GM12878 (cell line): ENCODE measurements around the gene NFS1. TPM values are rescaled to one million over a fixed set of nuclear protein-coding genes. Genes with fewer than 3 reads are reported as not detected.

Source experiments
- ATAC-seq: fragments of 200-7000 bp; cut with Tn5 transposase; 3 replicates; pipeline ENCODE4 v1.9.1; 2020; ENCODE audit warnings: mild to moderate bottlenecking, moderate library complexity
- BruUV-seq: library from RNA; stranded (reverse); fragments of 400-500 nt; replicated peaks from 2 replicates; lab custom pipeline; 2021; lab: Mats Ljungman, UMichigan
- CTCF ChIA-PET: fragments of 300-600 bp; sonication (Branson Sonifier 250); formaldehyde crosslinking; extraction: SDS; loops from one replicate; lab custom pipeline; 2021; ENCODE audit warnings: inconsistent platforms; lab: Yijun Ruan, JAX
- POLR2A ChIA-PET: fragments of 350-600 bp; formaldehyde crosslinking; extraction: SDS; loops from one replicate; lab custom pipeline; 2021; ENCODE audit warnings: inconsistent platforms; lab: Charles Lee
- RAD21 ChIA-PET: fragments of 300-600 bp; sonication (Branson Sonifier 250); formaldehyde crosslinking; loops from one replicate; lab custom pipeline; 2023; ENCODE audit warnings: antibody characterized with exemption; ENCODE audit not compliant: unreplicated experiment; lab: Charles Lee
- SMC1A ChIA-PET: fragments of 300-600 bp; sonication (Branson Sonifier 250); formaldehyde crosslinking; loops from one replicate; lab custom pipeline; 2023; ENCODE audit not compliant: unreplicated experiment, uncharacterized antibody; lab: Charles Lee
- DNase-seq: peaks from one replicate; pipeline ENCODE4 v3.0.0-alpha.2; 2011; ENCODE audit warnings: low read depth, low spot score
- FAIRE-seq: peaks from 3 replicates; lab custom pipeline; 2011; peaks lifted over from hg19 to GRCh38; lab: Jason Lieb, UNC
- H2AFZ ChIP-seq: 2 replicates; pipeline ENCODE4 v1.6.0; 2011; ENCODE audit warnings: low read depth, low read length, control low read depth; ENCODE audit not compliant: control insufficient read depth
- H3K27ac ChIP-seq: 2 replicates; pipeline ENCODE4 v1.5.1; 2011; ENCODE audit warnings: control low read depth; ENCODE audit not compliant: control insufficient read depth, insufficient read depth
- H3K27me3 ChIP-seq, 2 experiments: replicated peaks in 1 of 2; 2 replicates each; pipeline versions ENCODE4 v1.6.0 to v1.6.1; 2011; ENCODE audit warnings: low read length in 1 of 2; ENCODE audit not compliant: control insufficient read depth in 2 of 2, insufficient read depth in 2 of 2
- H3K36me3 ChIP-seq, 2 experiments: 2 replicates each; pipeline ENCODE4 v1.5.1; 2011; ENCODE audit warnings: low read length in 1 of 2; ENCODE audit not compliant: control insufficient read depth in 2 of 2, insufficient read depth in 2 of 2
- H3K4me1 ChIP-seq: 2 replicates; pipeline ENCODE4 v1.6.1; 2011; ENCODE audit warnings: mild to moderate bottlenecking, low read length, moderate library complexity, mixed read lengths; ENCODE audit not compliant: control insufficient read depth, insufficient read depth
- H3K4me2 ChIP-seq: 2 replicates; pipeline ENCODE4 v1.6.0; 2011; ENCODE audit warnings: control low read depth; ENCODE audit not compliant: control insufficient read depth, insufficient read depth
- H3K4me3 ChIP-seq: fragments of 200-600 bp; sonication (generic); 2 replicates; pipeline ENCODE4 v1.5.1; 2016
- H3K79me2 ChIP-seq: 2 replicates; pipeline ENCODE4 v1.6.0; 2011; ENCODE audit warnings: low read length; ENCODE audit not compliant: control insufficient read depth, insufficient read depth
- H3K9ac ChIP-seq: 2 replicates; pipeline ENCODE4 v1.8.0; 2011; ENCODE audit warnings: low read length, control low read depth, mixed read lengths; ENCODE audit not compliant: control insufficient read depth, insufficient read depth
- H3K9me3 ChIP-seq: replicated peaks from 3 replicates; pipeline ENCODE4 v1.5.1; 2011; ENCODE audit warnings: mild to moderate bottlenecking, low read length; ENCODE audit not compliant: control insufficient read depth, insufficient read depth
- H4K20me1 ChIP-seq: 2 replicates; pipeline ENCODE4 v1.6.0; 2011; ENCODE audit not compliant: control insufficient read depth, insufficient read depth
- FOS ChIP-seq: IDR thresholded peaks from 3 replicates; pipeline ENCODE4 v1.6.1; 2011; ENCODE audit warnings: borderline replicate concordance; ENCODE audit not compliant: insufficient read length; ENCODE audit errors: extremely low read depth
- NR2F1 ChIP-seq: fragments of 450-650 bp; conservative IDR thresholded peaks from 2 replicates; pipeline ENCODE4 v1.6.1; 2017; ENCODE audit warnings: mild to moderate bottlenecking
- SIX5 ChIP-seq: IDR thresholded peaks from 2 replicates; pipeline ENCODE4 v1.6.1; 2011; ENCODE audit warnings: mild to moderate bottlenecking, low read depth, low read length, moderate library complexity; ENCODE audit not compliant: severe bottlenecking
- SMARCA5 ChIP-seq: fragments of 450-650 bp; IDR thresholded peaks from 2 replicates; pipeline ENCODE4 v1.6.1; 2017; ENCODE audit warnings: mild to moderate bottlenecking
- ZBED1 ChIP-seq: IDR thresholded peaks from 2 replicates; pipeline ENCODE4 v1.6.1; 2016; ENCODE audit warnings: borderline replicate concordance
- WGBS: methylation state at CpG from one replicate; pipeline ENCODE4 v1.1.6; 2016; ENCODE audit warnings: low lambda C conversion rate; ENCODE audit not compliant: insufficient replicate concordance, insufficient coverage; ENCODE audit errors: missing lambda C conversion rate; 5-methylcytosine and 5-hydroxymethylcytosine counted together
- in situ Hi-C: fragments of 300-500 bp; cut with MboI; formaldehyde crosslinking; loops from 9 replicates; pipeline ENCODE4 v1.14.3; 2018; ENCODE audit warnings: mixed read lengths
- intact Hi-C: fragments of 100-400 bp; cut with micrococcal nuclease; formaldehyde crosslinking; loops from one replicate; pipeline ENCODE4 v1.14.2; 2022; ENCODE audit not compliant: unreplicated experiment
- polyA plus RNA-seq, 11 experiments: library from polyadenylated mRNA; depleted of rRNA in 4 of 11; unstranded in 6 of 11; stranded (reverse) in 5 of 11; fragments of >200 nt; fragmentation: Nextera tagmentation in 4 of 11; fragmentation: Illumina TruSeq in 1 of 11; extraction: Ambion mirVana in 4 of 11; extraction: Trizol in 1 of 11; gene quantifications; 1 replicate in 1 of 11; 2 replicates in 10 of 11; pipeline versions ENCODE4 v1.2.1 to v1.2.3, GENCODE V29; 2011 to 2016; ENCODE audit warnings: inconsistent platforms in 2 of 11, missing spikeins in 2 of 11, low read depth in 1 of 11
- total RNA-seq, 4 experiments: library from RNA; depleted of rRNA in 3 of 4; stranded (reverse); fragments of >200 nt in 3 of 4; fragmentation: Illumina TruSeq in 1 of 4; extraction: Trizol in 1 of 4; gene quantifications; 2 replicates each; pipeline versions ENCODE4 v1.2.1 to v1.2.3, GENCODE V29; 2013 to 2021
- TF ChIP-seq, protein P1 (sequence below): fragments of 450-650 bp; IDR thresholded peaks from 2 replicates; pipeline ENCODE4 v1.6.1; 2017; ENCODE audit warnings: low read depth, mild to moderate bottlenecking, moderate library complexity

The NFS1 gene
- total and polyA plus RNA-seq, 10 of the 15 experiments (the other 5 are each of a cell fraction or from before 2014, with no cell fraction given), result 9.2 to 74.1 (median 38.6) TPM

DNA sequence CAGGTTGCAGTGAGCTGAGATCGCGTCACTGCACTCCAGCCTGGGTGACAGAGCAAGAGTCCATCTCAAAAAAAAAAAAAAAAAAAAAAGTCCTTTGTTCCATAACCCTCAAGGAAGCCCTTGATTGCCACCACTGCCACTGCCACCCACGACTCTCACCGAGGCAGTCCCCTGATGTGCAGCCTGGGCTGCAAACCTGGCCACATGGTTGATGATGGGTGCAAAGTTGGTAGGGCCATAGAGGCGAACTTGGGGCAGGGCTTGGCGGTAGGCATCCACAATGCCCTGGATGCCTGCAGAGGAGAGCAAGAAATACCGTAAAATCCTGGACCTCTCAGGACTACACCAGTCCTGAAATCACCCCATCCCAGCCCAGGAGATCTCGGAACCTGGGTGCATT, 72.0 kb downstream of the NFS1 start (continued):
- no peak for TF ChIP-seq FOS
- TF ChIP-seq SIX5, result no peak
- no peak for TF ChIP-seq ZBED1

DNA sequence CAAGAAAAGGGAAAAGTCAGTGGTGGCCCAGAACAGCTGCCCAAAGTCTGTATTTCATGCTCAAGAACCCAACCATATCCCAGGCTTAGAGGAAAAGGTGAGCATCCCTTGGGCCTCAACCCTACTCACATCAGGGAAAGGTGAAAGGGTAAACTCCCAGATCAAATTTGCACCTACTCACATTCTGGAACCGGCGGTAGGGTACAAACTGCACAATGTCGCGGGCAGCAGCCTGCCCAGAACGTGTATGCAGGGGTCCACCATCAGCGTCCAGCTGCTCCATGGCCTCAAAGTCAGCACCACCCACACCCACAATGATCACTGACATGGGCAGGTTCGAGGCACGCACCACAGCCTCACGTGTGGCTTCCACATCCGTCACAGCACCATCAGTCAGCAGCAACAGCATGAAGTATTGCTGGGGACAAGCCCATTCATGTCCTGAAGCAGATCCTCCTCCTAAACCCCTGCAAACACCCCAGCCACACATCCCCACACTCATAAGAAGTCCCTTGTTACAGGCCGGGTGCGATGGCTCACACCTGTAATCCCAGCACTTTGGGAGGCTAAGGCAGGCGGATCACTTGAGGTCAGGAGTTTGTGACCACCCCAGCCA, 72.7 kb downstream of the NFS1 start:
- DNase-seq (no peak), ATAC-seq (no peak), FAIRE-seq (no peak)
- Histone ChIP-seq H3K27ac (no peak overlapping the region), H3K4me3 (no peak overlapping the region), H4K20me1 (no peaks in the 10 kb centered on the region), H3K9ac (no peak overlapping the region), H3K79me2 (no peaks in the 10 kb centered on the region), H2AFZ (no peak overlapping the region), H3K9me3 (no peaks in the 10 kb centered on the region), H3K4me2 (no peak overlapping the region), H3K36me3 (peaks cover 14 to 29% of the 10 kb centered on the region in 2 experiments), H3K4me1 (no peaks in the 10 kb centered on the region), H3K27me3 (no peaks in the 10 kb centered on the region)
- TSS peak; percentile 65 for BruUV-seq
- 98% methylated on average over 11 of the region's 13 CpGs for WGBS
- SMC1A ChIA-PET, result no interaction called here
- intact Hi-C loops, result no loop called here
- CTCF ChIA-PET, result no interaction called here
- in situ Hi-C loops, result no loop called here
- RAD21 ChIA-PET, result no interaction called here
- POLR2A ChIA-PET, result no interaction called here
- TF ChIP-seq SMARCA5, result no peak
- TF ChIP-seq NR2F1, result no peak
- TF ChIP-seq, protein P1, sequence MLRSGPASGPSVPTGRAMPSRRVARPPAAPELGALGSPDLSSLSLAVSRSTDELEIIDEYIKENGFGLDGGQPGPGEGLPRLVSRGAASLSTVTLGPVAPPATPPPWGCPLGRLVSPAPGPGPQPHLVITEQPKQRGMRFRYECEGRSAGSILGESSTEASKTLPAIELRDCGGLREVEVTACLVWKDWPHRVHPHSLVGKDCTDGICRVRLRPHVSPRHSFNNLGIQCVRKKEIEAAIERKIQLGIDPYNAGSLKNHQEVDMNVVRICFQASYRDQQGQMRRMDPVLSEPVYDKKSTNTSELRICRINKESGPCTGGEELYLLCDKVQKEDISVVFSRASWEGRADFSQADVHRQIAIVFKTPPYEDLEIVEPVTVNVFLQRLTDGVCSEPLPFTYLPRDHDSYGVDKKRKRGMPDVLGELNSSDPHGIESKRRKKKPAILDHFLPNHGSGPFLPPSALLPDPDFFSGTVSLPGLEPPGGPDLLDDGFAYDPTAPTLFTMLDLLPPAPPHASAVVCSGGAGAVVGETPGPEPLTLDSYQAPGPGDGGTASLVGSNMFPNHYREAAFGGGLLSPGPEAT, result no peak
- TF ChIP-seq, all 136 proteins: peak for 0
